Tibial artery (tissue), 4 donors: ENCODE measurements around the gene C2orf76.

ENCODE experiments used
- DNase-seq, 2 donors: peaks; one replicate each; pipeline ENCODE4 v3.0.0-alpha.2; 2019
- H3K27ac ChIP-seq, 2 donors: fragments of 200-600 bp; sonication (generic) in 1 of 2; 1 replicate in 1 of 2; 2 replicates in 1 of 2; pipeline ENCODE4 v1.5.1; 2018 to 2019; ENCODE audit warnings: mild to moderate bottlenecking in 1 of 2
- H3K27me3 ChIP-seq, 2 donors: fragments of 200-600 bp; sonication (generic) in 1 of 2; one replicate each; pipeline versions ENCODE4 v1.5.1 to v1.6.0; 2016 to 2019
- H3K36me3 ChIP-seq, 3 donors: fragments of 200-600 bp; sonication (generic) in 2 of 3; one replicate each; pipeline ENCODE4 v1.5.1; 2016 to 2019; ENCODE audit warnings: mild to moderate bottlenecking in 2 of 3
- H3K4me1 ChIP-seq, 4 donors: fragments of 200-600 bp; sonication (generic) in 2 of 4; 1 replicate in 3 of 4; 2 replicates in 1 of 4; pipeline ENCODE4 v1.5.1; 2016 to 2019
- H3K4me3 ChIP-seq, 2 donors: fragments of 200-600 bp; sonication (generic) in 1 of 2; 1 replicate in 1 of 2; 2 replicates in 1 of 2; pipeline ENCODE4 v1.5.1; 2018 to 2019; ENCODE audit warnings: mild to moderate bottlenecking in 2 of 2
- H3K9me3 ChIP-seq, 3 donors: fragments of 200-600 bp; sonication (generic) in 1 of 3; one replicate each; pipeline ENCODE4 v1.5.1; 2016 to 2019
- CTCF ChIP-seq, 2 experiments: fragments of 200-600 bp in 1 of 2; fragments of 450-650 bp in 1 of 2; IDR thresholded peaks; one replicate each; pipeline ENCODE4 v1.5.1; 2017 to 2019; ENCODE audit warnings: antibody characterized with exemption in 2 of 2, mild to moderate bottlenecking in 1 of 2, moderate library complexity in 1 of 2
- intact Hi-C: fragments of 100-400 bp; cut with DNase I; formaldehyde crosslinking; loops from one replicate; pipeline ENCODE4 v1.15.0; 2023; ENCODE audit warnings: low total_unique reads

The C2orf76 gene

GRCh38 chr2:119366649-119367471, at the start of gene C2orf76, which contains the start of gene DBI:
C2orf76 (minus strand) TSS chr2:119366834; CDS start chr2:119339959, 26,875 bp downstream.
DBI (plus strand) TSS chr2:119366977; CDS start chr2:119367052, 75 bp downstream.
- Histone ChIP-seq H3K36me3 (peaks cover 27 to 32% (median 31%) of the 10 kb centered on the region in 3 donors), H3K4me1 (peaks cover 0 to 32% (median 20%) of the 10 kb centered on the region in 4 donors), H3K4me3 (peak within 1 kb of the TSS; percentile 67 to 75)

GRCh38 chr2:119415630-119416029, 49.0 kb upstream of the C2orf76 start:
- TF ChIP-seq CTCF (IDR thresholded peaks at IDR 0.05), result no peak
- no peak for DNase-seq
- Histone ChIP-seq H3K36me3 (no peaks in the 10 kb centered on the region), H3K4me3 (no peak overlapping the region), H3K27ac (no peak overlapping the region), H3K4me1 (no peaks in the 10 kb centered on the region), H3K9me3 (no peaks in the 10 kb centered on the region), H3K27me3 (no peaks in the 10 kb centered on the region)
- intact Hi-C loops, result loop anchor here (10.0 kb wide), 1 partner anchor 249 kb away; no protein-coding TSS in a partner anchor

More at GRCh38 chr2:119366649-119367471, at the start of gene C2orf76, which contains the start of gene DBI:
- Histone ChIP-seq H3K9me3 (no peaks in the 10 kb centered on the region), H3K27me3 (no peaks in the 10 kb centered on the region), H3K27ac (peak within 1 kb of the TSS; percentile 80 to 85)
- intact Hi-C loops, result no loop called here
- peak; percentile 89 to 97 for DNase-seq
- TF ChIP-seq CTCF (IDR thresholded peaks at IDR 0.05), result no peak

- H3K27ac ChIP-seq, result no peak overlapping the region
- no peak for TF ChIP-seq CTCF (IDR thresholded peaks at IDR 0.05)
- intact Hi-C loops, result loop anchor here (10.0 kb wide), 1 partner anchor 250 kb away; no protein-coding TSS in a partner anchor
- no peaks in the 10 kb centered on the region for H3K4me1 ChIP-seq
- H3K27me3 ChIP-seq, result no peaks in the 10 kb centered on the region
- no peak overlapping the region for H3K4me3 ChIP-seq
- no peaks in the 10 kb centered on the region for H3K9me3 ChIP-seq
- H3K36me3 ChIP-seq, result no peaks in the 10 kb centered on the region
- peak in 1 of 2 donors; percentile 5 for DNase-seq
Measured at GRCh38 chr2:119414894-119415293, 48.3 kb upstream of the C2orf76 start.

- H3K27ac ChIP-seq, result no peak overlapping the region
- peaks cover 0 to 8% of the 10 kb centered on the region in 2 donors for H3K27me3 ChIP-seq
- peaks cover 0 to 5% (median 0%) of the 10 kb centered on the region in 3 donors for H3K9me3 ChIP-seq
- intact Hi-C loops, result no loop called here
- no peak overlapping the region for H3K4me3 ChIP-seq
- no peaks in the 10 kb centered on the region for H3K4me1 ChIP-seq
- H3K36me3 ChIP-seq, result no peaks in the 10 kb centered on the region
- DNase-seq, result no peak
- no peak for TF ChIP-seq CTCF (IDR thresholded peaks at IDR 0.05)
Measured at GRCh38 chr2:119409506-119409905, 42.9 kb upstream of the C2orf76 start.

GRCh38 chr2:119408221-119408619, 41.6 kb upstream of the C2orf76 start:
- no peak overlapping the region for H3K4me3 ChIP-seq
- intact Hi-C loops, result no loop called here
- no peaks in the 10 kb centered on the region for H3K36me3 ChIP-seq
- peaks cover 0 to 8% of the 10 kb centered on the region in 2 donors for H3K27me3 ChIP-seq
- H3K9me3 ChIP-seq, result peaks cover 0 to 5% (median 0%) of the 10 kb centered on the region in 3 donors
- no peak overlapping the region for H3K27ac ChIP-seq
- no peaks in the 10 kb centered on the region for H3K4me1 ChIP-seq
- no peak for TF ChIP-seq CTCF (IDR thresholded peaks at IDR 0.05)
- peak in 1 of 2 donors; percentile 38 for DNase-seq
